A549 treated with AZD9567 at 1 μM for 4 hours (cell line): ENCODE results near the gene CTDSP1. TPM values are rescaled to one million over a fixed set of nuclear protein-coding genes. Genes with fewer than 3 reads are reported as not detected.

Experiments used
- total RNA-seq: library from RNA; stranded (reverse); fragments of 200-300 nt; extraction: Qiagen RNA extraction; gene quantifications from 5 replicates; pipeline ENCODE4 v1.2.3, GENCODE V29; 2022; ENCODE audit not compliant: insufficient read depth

The CTDSP1 gene, protein sequence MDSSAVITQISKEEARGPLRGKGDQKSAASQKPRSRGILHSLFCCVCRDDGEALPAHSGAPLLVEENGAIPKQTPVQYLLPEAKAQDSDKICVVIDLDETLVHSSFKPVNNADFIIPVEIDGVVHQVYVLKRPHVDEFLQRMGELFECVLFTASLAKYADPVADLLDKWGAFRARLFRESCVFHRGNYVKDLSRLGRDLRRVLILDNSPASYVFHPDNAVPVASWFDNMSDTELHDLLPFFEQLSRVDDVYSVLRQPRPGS
- total RNA-seq, result 58.8 to 66.4 TPM (median 60.8 TPM) in 5 replicates

DNA sequence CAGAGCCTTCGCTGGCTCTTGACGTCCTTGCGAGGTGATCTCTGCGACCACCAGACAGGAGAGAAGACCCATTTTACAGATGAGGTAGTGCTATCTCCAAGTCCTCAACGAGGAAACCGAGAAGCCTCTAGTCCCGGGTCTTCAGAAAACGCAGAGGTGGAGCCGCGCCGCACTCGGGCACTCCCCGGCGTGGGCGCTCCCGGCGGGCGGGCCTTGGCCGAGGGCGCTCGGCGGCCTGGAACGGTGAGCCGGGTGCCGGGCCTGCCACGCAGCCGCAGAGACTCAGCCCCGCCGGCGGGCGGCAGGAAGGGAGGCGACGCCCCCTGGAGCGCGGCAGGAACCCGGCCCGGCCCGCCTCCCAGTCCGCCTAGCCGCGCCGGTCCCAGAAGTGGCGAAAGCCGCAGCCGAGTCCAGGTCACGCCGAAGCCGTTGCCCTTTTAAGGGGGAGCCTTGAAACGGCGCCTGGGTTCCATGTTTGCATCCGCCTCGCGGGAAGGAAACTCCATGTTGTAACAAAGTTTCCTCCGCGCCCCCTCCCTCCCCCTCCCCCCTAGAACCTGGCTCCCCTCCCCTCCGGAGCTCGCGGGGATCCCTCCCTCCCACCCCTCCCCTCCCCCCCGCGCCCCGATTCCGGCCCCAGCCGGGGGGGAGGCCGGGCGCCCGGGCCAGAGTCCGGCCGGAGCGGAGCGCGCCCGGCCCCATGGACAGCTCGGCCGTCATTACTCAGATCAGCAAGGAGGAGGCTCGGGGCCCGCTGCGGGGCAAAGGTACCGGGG, at the start of gene CTDSP1:
TSS of gene CTDSP1 (plus strand) at position 478 of the 776 bp plus-strand sequence. CDS start at position 701, 223 bp downstream.

DNA sequence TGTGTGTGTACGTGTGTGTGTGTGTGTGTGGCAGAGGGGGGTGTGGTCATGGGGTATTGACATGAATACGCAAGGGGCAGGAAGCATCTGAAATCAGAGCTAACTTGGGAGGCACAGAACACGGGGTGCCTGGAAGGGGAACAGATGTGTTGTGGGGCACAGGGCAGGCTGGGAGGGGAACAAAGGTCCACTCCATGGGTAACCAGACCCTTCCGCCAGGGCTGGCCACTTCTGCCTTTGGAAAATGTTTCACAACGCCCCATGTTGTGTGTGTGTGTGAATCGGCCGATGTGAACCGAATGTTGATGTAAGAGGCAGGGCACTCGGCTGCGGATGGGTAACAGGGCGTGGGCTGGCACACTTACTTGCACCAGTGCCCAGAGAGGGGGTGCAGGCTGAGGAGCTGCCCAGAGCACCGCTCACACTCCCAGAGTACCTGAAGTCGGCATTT, 17.7 kb upstream of the CTDSP1 start, which contains the start of gene SLC11A1:
TSS of gene SLC11A1 (plus strand) at position 358 of the 451 bp plus-strand sequence. CDS start 96 bp downstream, outside the sequence.

DNA sequence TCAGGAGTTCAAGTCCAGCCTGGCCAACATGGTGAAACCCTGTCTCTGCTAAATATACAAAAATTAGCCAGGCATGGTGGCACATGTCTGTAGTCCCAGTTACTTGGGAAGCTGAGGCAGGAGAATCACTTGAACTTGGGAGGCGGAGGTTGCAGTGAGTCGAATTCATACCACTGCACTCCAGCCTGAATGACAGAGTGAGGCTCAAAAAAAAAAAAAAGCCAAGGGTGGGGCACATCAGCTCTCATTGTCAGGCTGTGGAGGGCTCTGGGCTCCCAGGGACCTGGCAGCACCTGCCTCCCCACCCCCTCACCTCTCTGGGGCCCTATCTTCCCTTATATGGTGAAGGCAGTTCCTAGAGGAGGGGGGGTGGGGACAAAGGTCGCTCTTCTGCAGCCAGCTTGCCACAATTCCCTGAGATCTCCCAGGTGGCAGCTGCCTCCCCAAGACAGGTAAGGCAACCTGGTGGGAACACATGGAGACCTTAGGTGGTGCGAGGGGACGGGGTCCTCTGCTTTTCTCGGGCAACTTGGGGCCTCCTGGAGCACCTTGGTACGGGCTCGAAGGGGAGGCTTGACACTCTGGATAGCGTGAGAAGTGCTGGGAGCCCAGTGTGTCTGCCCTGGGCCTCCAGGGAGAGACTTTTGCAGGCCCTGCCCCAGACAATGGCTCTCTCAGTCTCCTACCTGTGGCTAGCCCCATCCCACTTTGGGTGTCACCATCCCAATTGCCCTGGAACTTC, 19.2 kb downstream of the CTDSP1 start, which contains the start of gene VIL1:
TSS of gene VIL1 (plus strand) at position 407 of the 742 bp plus-strand sequence. CDS start 4,656 bp downstream, outside the sequence.

Other genes starting within 250 kb of the CTDSP1 start
- gene CXCR1, start 232.9 kb upstream of the CTDSP1 start, total RNA-seq, result not detected in 5 replicates
- 273 to 294 TPM (median 291 TPM) in 5 replicates for gene ARPC2, start 182.7 kb upstream of the CTDSP1 start, total RNA-seq
- gene GPBAR1, start 138.9 kb upstream of the CTDSP1 start, total RNA-seq, result 0.19 to 0.29 TPM (median 0.22 TPM) in 4 of 5 replicates, not detected in the other
- 131 to 171 TPM (median 135 TPM) in 5 replicates for gene AAMP, start 129.7 kb upstream of the CTDSP1 start, total RNA-seq
- 65.7 to 70.1 TPM (median 68.5 TPM) in 5 replicates for gene PNKD, start 129.3 kb upstream of the CTDSP1 start, total RNA-seq
- gene TMBIM1, start 107.4 kb upstream of the CTDSP1 start, total RNA-seq, result 117 to 170 TPM (median 125 TPM) in 5 replicates
- 0.05 to 0.08 TPM (median 0.06 TPM) in 3 of 5 replicates, not detected in the others for gene CATIP, start 43.0 kb upstream of the CTDSP1 start, total RNA-seq
- 0.14 to 0.34 TPM (median 0.22 TPM) in 4 of 5 replicates, not detected in the other for gene SLC11A1, start 17.6 kb upstream of the CTDSP1 start, total RNA-seq
- 0.14 to 1.5 TPM (median 0.33 TPM) in 5 replicates for gene VIL1, start 19.3 kb downstream of the CTDSP1 start, total RNA-seq
- gene USP37, start 168.5 kb downstream of the CTDSP1 start, total RNA-seq, result 4.4 to 6.9 TPM (median 5.7 TPM) in 5 replicates
- gene CNOT9, start 169.0 kb downstream of the CTDSP1 start, total RNA-seq, result 37.8 to 43.5 TPM (median 39.3 TPM) in 5 replicates
- 0.25 to 0.74 TPM (median 0.38 TPM) in 4 of 5 replicates, not detected in the other for gene PLCD4, start 208.0 kb downstream of the CTDSP1 start, total RNA-seq